Endothelial cell of umbilical vein (primary cell): ENCODE data around the gene PRTN3.

ENCODE experiments used
- EZH2 ChIP-seq: IDR thresholded peaks from 2 replicates; pipeline ENCODE4 v1.6.1; 2012; ENCODE audit warnings: borderline replicate concordance, low read depth, mild to moderate bottlenecking, moderate library complexity, low read length, inconsistent platforms; ENCODE audit not compliant: severe bottlenecking
- MYC ChIP-seq: IDR thresholded peaks from one replicate; pipeline ENCODE4 v1.6.1; 2011; ENCODE audit warnings: mild to moderate bottlenecking, low read depth, low read length
- POLR2AphosphoS5 ChIP-seq: IDR thresholded peaks from 2 replicates; pipeline ENCODE4 v1.6.1; 2012; ENCODE audit warnings: low read depth, mild to moderate bottlenecking, control low read depth, low read length, moderate library complexity; ENCODE audit not compliant: insufficient read depth
- TF ChIP-seq, protein P1 (sequence below), 2 donors: IDR thresholded peaks; 1 replicate in 1 of 2; 2 replicates in 1 of 2; pipeline ENCODE4 v1.5.1; 2011; ENCODE audit warnings: low read length in 2 of 2, mild to moderate bottlenecking in 2 of 2, moderate library complexity in 2 of 2, control low read depth in 1 of 2, inconsistent platforms in 1 of 2, low read depth in 1 of 2; ENCODE audit not compliant: insufficient read depth in 1 of 2; ENCODE audit errors: extremely low read depth in 1 of 2

- TF ChIP-seq, protein P1, sequence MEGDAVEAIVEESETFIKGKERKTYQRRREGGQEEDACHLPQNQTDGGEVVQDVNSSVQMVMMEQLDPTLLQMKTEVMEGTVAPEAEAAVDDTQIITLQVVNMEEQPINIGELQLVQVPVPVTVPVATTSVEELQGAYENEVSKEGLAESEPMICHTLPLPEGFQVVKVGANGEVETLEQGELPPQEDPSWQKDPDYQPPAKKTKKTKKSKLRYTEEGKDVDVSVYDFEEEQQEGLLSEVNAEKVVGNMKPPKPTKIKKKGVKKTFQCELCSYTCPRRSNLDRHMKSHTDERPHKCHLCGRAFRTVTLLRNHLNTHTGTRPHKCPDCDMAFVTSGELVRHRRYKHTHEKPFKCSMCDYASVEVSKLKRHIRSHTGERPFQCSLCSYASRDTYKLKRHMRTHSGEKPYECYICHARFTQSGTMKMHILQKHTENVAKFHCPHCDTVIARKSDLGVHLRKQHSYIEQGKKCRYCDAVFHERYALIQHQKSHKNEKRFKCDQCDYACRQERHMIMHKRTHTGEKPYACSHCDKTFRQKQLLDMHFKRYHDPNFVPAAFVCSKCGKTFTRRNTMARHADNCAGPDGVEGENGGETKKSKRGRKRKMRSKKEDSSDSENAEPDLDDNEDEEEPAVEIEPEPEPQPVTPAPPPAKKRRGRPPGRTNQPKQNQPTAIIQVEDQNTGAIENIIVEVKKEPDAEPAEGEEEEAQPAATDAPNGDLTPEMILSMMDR (IDR thresholded peaks at IDR 0.05; ENCODE audit: extremely low read depth in 1 of 2, insufficient read depth in 1 of 2, low read depth in 1 of 2, low read length in 2 of 2) = no peak
- TF ChIP-seq EZH2 (no peak), MYC (no peak), POLR2AphosphoS5 (no peak)
These were observed at the start of gene PRTN3 for GRCh38 chr19:840519-841206.
